Testis (tissue), 2 donors: ENCODE data around the gene SNAPC2.

Source experiments
- CTCF ChIP-seq, 3 experiments: fragments of 450-650 bp in 2 of 3; fragments of 200-600 bp in 1 of 3; sonication (generic) in 1 of 3; IDR thresholded peaks; one replicate each; pipeline ENCODE4 v1.5.1; 2016 to 2019; ENCODE audit warnings: antibody characterized with exemption in 3 of 3, mild to moderate bottlenecking in 2 of 3, moderate library complexity in 1 of 3
- POLR2A ChIP-seq: fragments of 450-650 bp; IDR thresholded peaks from one replicate; pipeline ENCODE4 v1.6.1; 2017; ENCODE audit warnings: antibody characterized with exemption, mild to moderate bottlenecking, moderate library complexity

GRCh38 chr19:7934766-7935165 is 14.6 kb downstream of the SNAPC2 start:
- no peak for TF ChIP-seq CTCF (IDR thresholded peaks at IDR 0.05)
- TF ChIP-seq POLR2A = no peak
